Stomach (tissue), 9 donors: ENCODE data around the gene GNA15. TPM values are rescaled to one million over a fixed set of nuclear protein-coding genes. Genes with fewer than 3 reads are reported as not detected.

Experiments
- DNase-seq, 2 donors: peaks; one replicate each; pipeline versions ENCODE4 v3.0.0 to v3.0.0-alpha.2; 2013 to 2019
- H3K27ac ChIP-seq, 5 donors: fragments of 200-600 bp in 4 of 5; sonication (generic) in 4 of 5; one replicate each; pipeline ENCODE4 v1.5.1; 2013 to 2019; ENCODE audit warnings: mild to moderate bottlenecking in 1 of 5, moderate library complexity in 1 of 5
- H3K27me3 ChIP-seq, 3 donors: fragments of 200-600 bp; sonication (generic); one replicate each; pipeline ENCODE4 v1.5.1; 2017 to 2019; ENCODE audit warnings: mixed run types in 1 of 3
- H3K36me3 ChIP-seq, 4 donors: fragments of 200-600 bp; sonication (generic); 1 replicate in 3 of 4; 2 replicates in 1 of 4; pipeline ENCODE4 v1.5.1; 2016 to 2019
- H3K4me1 ChIP-seq, 4 donors: fragments of 200-600 bp; sonication (generic); one replicate each; pipeline ENCODE4 v1.5.1; 2016 to 2019
- H3K4me3 ChIP-seq, 4 donors: fragments of 200-600 bp; sonication (generic) in 3 of 4; one replicate each; pipeline ENCODE4 v1.5.1; 2016 to 2019; ENCODE audit warnings: mild to moderate bottlenecking in 1 of 4
- H3K9me3 ChIP-seq, 4 donors: fragments of 200-600 bp; sonication (generic); one replicate each; pipeline ENCODE4 v1.5.1; 2016 to 2019
- CTCF ChIP-seq, 7 experiments: fragments of 450-650 bp in 4 of 7; fragments of 200-600 bp in 3 of 7; sonication (generic) in 3 of 7; IDR thresholded peaks; one replicate each; pipeline ENCODE4 v1.5.1; 2016 to 2019; ENCODE audit warnings: antibody characterized with exemption in 7 of 7, control low read depth in 2 of 7, mild to moderate bottlenecking in 1 of 7
- EP300 ChIP-seq: sonication (generic); formaldehyde crosslinking; IDR thresholded peaks from one replicate; pipeline ENCODE4 v1.6.1; 2017; ENCODE audit warnings: antibody characterized with exemption
- POLR2A ChIP-seq, 4 donors: fragments of 450-650 bp; IDR thresholded peaks; one replicate each; pipeline ENCODE4 v1.6.1; 2016; ENCODE audit warnings: antibody characterized with exemption in 4 of 4, control low read depth in 2 of 4, mild to moderate bottlenecking in 1 of 4, moderate library complexity in 1 of 4
- POLR2AphosphoS5 ChIP-seq, 3 donors: sonication (generic); formaldehyde crosslinking; IDR thresholded peaks; one replicate each; pipeline ENCODE4 v1.6.1; 2016; ENCODE audit warnings: antibody characterized with exemption in 3 of 3
- WGBS, 5 donors: extraction: QIAGEN DNeasy Blood & Tissue Kit in 3 of 5; methylation state at CpG; one replicate each; pipeline versions ENCODE4 v1.1.5 to v1.1.7; 2013 to 2018; 5-methylcytosine and 5-hydroxymethylcytosine counted together
- intact Hi-C: fragments of 100-400 bp; cut with DNase I; formaldehyde crosslinking; loops from one replicate; pipeline ENCODE4 v1.15.1; 2023; ENCODE audit warnings: low total_unique reads
- polyA plus RNA-seq, 3 donors: library from polyadenylated mRNA; stranded (reverse); fragments of 200-250 nt; gene quantifications; one replicate each; pipeline ENCODE4 v1.2.3, GENCODE V29; 2013
- total RNA-seq, 5 donors: library from RNA; depleted of rRNA; stranded (reverse); fragments of >200 nt; gene quantifications; one replicate each; pipeline versions ENCODE4 v1.1.0 to v1.2.3, GENCODE V29; 2014 to 2016
- donor health status: healthy with polysubstance abuse.
- donor health status: Bipolar disorder and iron deficiency.
- donor health status: healthy.

GNA15 gene
- total and polyA plus RNA-seq, 8 donors, result 0.45 to 15.1 (median 4.8) TPM; not detected in 2

- peak in 1 of 3 donors; percentile 16 for TF ChIP-seq POLR2AphosphoS5 (IDR thresholded peaks at IDR 0.05)
- TF ChIP-seq EP300, result no peak
- TF ChIP-seq POLR2A (IDR thresholded peaks at IDR 0.05), result no peak
- TF ChIP-seq CTCF (IDR thresholded peaks at IDR 0.05), result no peak
- peaks cover 0 to 18% (median 0%) of the 10 kb centered on the region in 3 donors for H3K27me3 ChIP-seq
- 46 to 54% (median 49%) methylated on average over 19 to 24 of the region's 24 CpGs for WGBS, 5 donors
- intact Hi-C loops, result no loop called here
- H3K4me1 ChIP-seq, result peaks cover 0 to 17% (median 13%) of the 10 kb centered on the region in 4 donors
- peak in 1 of 2 donors; percentile 78 for DNase-seq
- H3K9me3 ChIP-seq, result no peaks in the 10 kb centered on the region
- no peak overlapping the region for H3K4me3 ChIP-seq
- peak overlapping the region in 4 of 5 donors; percentile 65 to 80 (median 72) for H3K27ac ChIP-seq
- H3K36me3 ChIP-seq, result no peaks in the 10 kb centered on the region
These were observed 2.7 kb upstream of the GNA15 start for GRCh38 chr19:3132971-3133792.

GRCh38 chr19:3133793-3134116 lies 2.1 kb upstream of the GNA15 start:
- intact Hi-C loops, result no loop called here
- no peak for DNase-seq
- Histone ChIP-seq H3K4me1 (peaks cover 0 to 17% (median 13%) of the 10 kb centered on the region in 4 donors), H3K27ac (peak overlapping the region in 3 of 5 donors; percentile 66 to 80 (median 77)), H3K9me3 (no peaks in the 10 kb centered on the region), H3K36me3 (no peaks in the 10 kb centered on the region), H3K27me3 (peaks cover 0 to 18% (median 0%) of the 10 kb centered on the region in 3 donors), H3K4me3 (no peak overlapping the region)
- TF ChIP-seq EP300 (no peak), POLR2AphosphoS5 (IDR thresholded peaks at IDR 0.05) (no peak), CTCF (IDR thresholded peaks at IDR 0.05) (no peak), POLR2A (IDR thresholded peaks at IDR 0.05) (no peak)
- 56 to 72% (median 64%) methylated on average over 4 of the region's 4 CpGs for WGBS, 5 donors

- H3K27ac ChIP-seq, result peak overlapping the region in 4 of 5 donors; percentile 50 to 84 (median 74)
- peak overlapping the region; percentile 25 to 59 (median 44) for H3K4me3 ChIP-seq
- H3K4me1 ChIP-seq, result peaks cover 0 to 30% (median 19%) of the 10 kb centered on the region in 4 donors
- no peak for DNase-seq
- H3K27me3 ChIP-seq, result peaks cover 0 to 18% (median 0%) of the 10 kb centered on the region in 3 donors
- no peaks in the 10 kb centered on the region for H3K9me3 ChIP-seq
- intact Hi-C loops, result no loop called here
- WGBS, 5 donors, result 55 to 71% (median 64%) methylated on average over 13 to 16 of the region's 16 CpGs
- H3K36me3 ChIP-seq, result no peaks in the 10 kb centered on the region
- no peak for TF ChIP-seq POLR2A (IDR thresholded peaks at IDR 0.05)
- TF ChIP-seq EP300, result no peak
- no peak for TF ChIP-seq CTCF (IDR thresholded peaks at IDR 0.05)
- no peak for TF ChIP-seq POLR2AphosphoS5 (IDR thresholded peaks at IDR 0.05)
These were observed 837 bp downstream of the GNA15 start for GRCh38 chr19:3136684-3137055.

- H3K36me3 ChIP-seq, result no peaks in the 10 kb centered on the region
- TF ChIP-seq POLR2A (IDR thresholded peaks at IDR 0.05) (no peak), POLR2AphosphoS5 (IDR thresholded peaks at IDR 0.05) (no peak), EP300 (no peak), CTCF (IDR thresholded peaks at IDR 0.05) (no peak)
- WGBS, 5 donors, result 34 to 50% (median 39%) methylated on average over 7 of the region's 7 CpGs
- peak in 1 of 2 donors; percentile 64 for DNase-seq
- H3K4me1 ChIP-seq, result peaks cover 0 to 34% (median 24%) of the 10 kb centered on the region in 4 donors
- no peaks in the 10 kb centered on the region for H3K9me3 ChIP-seq
- intact Hi-C loops, result no loop called here
- H3K27me3 ChIP-seq, result peaks cover 0 to 18% (median 0%) of the 10 kb centered on the region in 3 donors
- H3K4me3 ChIP-seq, result peak overlapping the region; percentile 25 to 59 (median 44)
- H3K27ac ChIP-seq, result peak overlapping the region in 3 of 5 donors; percentile 50 to 84 (median 82)
These were observed 1.3 kb downstream of the GNA15 start for GRCh38 chr19:3137119-3137518.
